Measurements from ENCODE around the gene SEZ6L2.

SEZ6L2 gene

GRCh38 chr16:29892458-29892813 is 6.9 kb downstream of the SEZ6L2 start:
- TF ChIP-seq CTCF (IDR thresholded peaks at IDR 0.05) = no peak

- no peak for TF ChIP-seq CTCF (IDR thresholded peaks at IDR 0.05)
Measured at GRCh38 chr16:29891525-29892457, 7.6 kb downstream of the SEZ6L2 start.

- no peak for TF ChIP-seq CTCF (IDR thresholded peaks at IDR 0.05)
Measured at GRCh38 chr16:29883987-29884386, 15.4 kb downstream of the SEZ6L2 start.

DNA sequence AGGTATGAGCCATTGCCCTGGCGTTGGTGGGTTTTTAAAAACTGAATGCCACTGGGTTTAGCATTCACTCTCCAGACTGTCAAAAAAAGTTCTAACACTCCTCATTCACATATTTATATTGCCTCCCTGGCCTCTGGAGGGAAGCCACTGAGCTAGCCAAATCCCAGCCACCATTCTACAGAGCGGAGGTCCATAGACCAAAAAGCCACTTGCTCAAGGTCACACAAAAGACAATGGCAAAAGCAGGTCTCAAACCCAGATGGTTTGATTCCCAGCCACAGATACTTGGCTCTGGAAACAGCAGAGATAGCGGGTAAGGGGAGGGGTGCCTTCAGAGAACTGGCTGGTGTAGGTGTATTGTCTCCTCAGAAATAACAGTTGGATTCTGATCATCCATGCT is 18.3 kb downstream of the SEZ6L2 start:
- TF ChIP-seq CTCF (IDR thresholded peaks at IDR 0.05) = no peak

DNA sequence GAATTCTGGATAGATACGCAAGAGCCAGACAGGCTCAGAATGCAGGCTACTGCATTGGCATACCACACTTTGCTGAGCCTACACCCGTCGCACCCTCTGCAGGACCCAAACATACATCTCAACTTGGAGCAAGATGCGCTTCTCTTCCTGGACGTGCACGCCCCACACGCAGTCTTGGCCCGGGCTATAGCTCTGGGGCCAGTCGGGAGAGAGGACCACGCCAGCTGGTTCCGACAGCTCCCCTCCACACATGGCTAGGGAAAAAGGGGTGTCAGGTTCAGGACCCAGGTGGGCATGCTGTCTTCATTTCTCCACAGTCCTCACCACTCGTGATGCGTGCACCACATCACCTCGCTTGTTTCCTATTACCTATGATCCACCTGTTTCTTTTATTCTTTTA is 21.2 kb downstream of the SEZ6L2 start:
- no peak for TF ChIP-seq CTCF (IDR thresholded peaks at IDR 0.05)

GRCh38 chr16:29877266-29877961 is 21.9 kb downstream of the SEZ6L2 start:
- no peak for TF ChIP-seq CTCF (IDR thresholded peaks at IDR 0.05)

- TF ChIP-seq CTCF (IDR thresholded peaks at IDR 0.05) = no peak
Measured at GRCh38 chr16:29876594-29877249, 22.6 kb downstream of the SEZ6L2 start.

Measured in LNCAP (cell line).